Measurements from ENCODE around the gene NISCH. TPM values are rescaled to one million over a fixed set of nuclear protein-coding genes. Genes with fewer than 3 reads are reported as not detected.

Gene NISCH
- polyA plus RNA-seq, 3 donors = 9.7 to 106 (median 13.1) TPM

GRCh38 chr3:52463416-52463815, 8.0 kb downstream of the NISCH start:
- no peak for TF ChIP-seq CTCF (IDR thresholded peaks at IDR 0.05)
- H3K9ac ChIP-seq (ENCODE audit: insufficient read depth, low read length, poor library complexity, severe bottlenecking) = no peak overlapping the region
- WGBS (ENCODE audit: insufficient coverage) = 34% methylated on average over 3 of the region's 5 CpGs
- H3K79me2 ChIP-seq (ENCODE audit: insufficient read depth, low read length) = peaks cover 64% of the 10 kb centered on the region
- peaks cover 0 to 3% (median 2%) of the 10 kb centered on the region in 3 donors for H3K27me3 Mint-ChIP-seq (ENCODE audit: low read depth in 3 of 3)
- H3K4me3 Mint-ChIP-seq = no peak overlapping the region
- intact Hi-C loops (cut with micrococcal nuclease) = no loop called here
- peak overlapping the region; percentile 1 for H3K4me2 ChIP-seq (replicated peaks; ENCODE audit: extremely low read depth, low read length, poor library complexity, severe bottlenecking)
- peaks cover 37 to 86% of the 10 kb centered on the region in 2 donors for H3K36me3 Mint-ChIP-seq
- H3K27me3 ChIP-seq (ENCODE audit: control insufficient read depth in 2 of 2, insufficient read depth in 2 of 2, low read length in 2 of 2) = no peaks in the 10 kb centered on the region
- H3K4me3 ChIP-seq (replicated peaks in 1 of 3; ENCODE audit: low read depth in 2 of 3, low read length in 3 of 3) = no peak overlapping the region
- H3K27ac ChIP-seq (ENCODE audit: low read depth in 1 of 2, low read length in 2 of 2) = peak overlapping the region; percentile 17 to 34
- H3K9me3 Mint-ChIP-seq = no peaks in the 10 kb centered on the region
- no peaks in the 10 kb centered on the region for H3K9me3 ChIP-seq (replicated peaks in 1 of 2; ENCODE audit: control insufficient read depth in 1 of 2, insufficient read depth in 1 of 2, low read length in 2 of 2)
- peaks cover 19 to 23% of the 10 kb centered on the region in 2 donors for H3K4me1 ChIP-seq (ENCODE audit: control insufficient read depth in 1 of 2, insufficient read depth in 2 of 2, low read length in 2 of 2)
- peak overlapping the region; percentile 55 to 90 (median 74) for H3K27ac Mint-ChIP-seq
- peak; percentile 32 to 61 (median 58) for DNase-seq
- no peak overlapping the region for H2AFZ ChIP-seq (ENCODE audit: insufficient read depth, low read depth, low read length, poor library complexity, severe bottlenecking)
- H3K4me1 Mint-ChIP-seq = peaks cover 26% of the 10 kb centered on the region
- H4K20me1 ChIP-seq (ENCODE audit: insufficient read depth, low read length) = peaks cover 22% of the 10 kb centered on the region
- H3K36me3 ChIP-seq (replicated peaks in 1 of 2; ENCODE audit: control insufficient read depth in 1 of 2, insufficient read depth in 2 of 2, low read length in 2 of 2) = peaks cover 31 to 73% of the 10 kb centered on the region in 2 donors

- Histone ChIP-seq H3K4me2 (replicated peaks; ENCODE audit: extremely low read depth, low read length, poor library complexity, severe bottlenecking) (no peak overlapping the region), H2AFZ (ENCODE audit: insufficient read depth, low read depth, low read length, poor library complexity, severe bottlenecking) (no peak overlapping the region), H3K27me3 (ENCODE audit: control insufficient read depth in 2 of 2, insufficient read depth in 2 of 2, low read length in 2 of 2) (no peaks in the 10 kb centered on the region), H3K9me3 (replicated peaks in 1 of 2; ENCODE audit: control insufficient read depth in 1 of 2, insufficient read depth in 1 of 2, low read length in 2 of 2) (no peaks in the 10 kb centered on the region), H3K79me2 (ENCODE audit: insufficient read depth, low read length) (peaks cover 47% of the 10 kb centered on the region), H3K4me1 (ENCODE audit: control insufficient read depth in 1 of 2, insufficient read depth in 2 of 2, low read length in 2 of 2) (peaks cover 29 to 33% of the 10 kb centered on the region in 2 donors), H3K4me3 (replicated peaks in 1 of 3; ENCODE audit: low read depth in 2 of 3, low read length in 3 of 3) (no peak overlapping the region), H4K20me1 (ENCODE audit: insufficient read depth, low read length) (peaks cover 18% of the 10 kb centered on the region), H3K9ac (ENCODE audit: insufficient read depth, low read length, poor library complexity, severe bottlenecking) (no peak overlapping the region), H3K27ac (ENCODE audit: low read depth in 1 of 2, low read length in 2 of 2) (no peak overlapping the region), H3K36me3 (replicated peaks in 1 of 2; ENCODE audit: control insufficient read depth in 1 of 2, insufficient read depth in 2 of 2, low read length in 2 of 2) (peaks cover 18 to 71% of the 10 kb centered on the region in 2 donors)
- WGBS (ENCODE audit: insufficient coverage) = 79% methylated on average over 4 of the region's 9 CpGs
- Mint-ChIP-seq H3K9me3 (no peaks in the 10 kb centered on the region), H3K27me3 (ENCODE audit: low read depth in 3 of 3) (peaks cover 0 to 2% (median 0%) of the 10 kb centered on the region in 3 donors), H3K4me1 (peaks cover 32% of the 10 kb centered on the region), H3K27ac (peak overlapping the region in 4 of 7 donors; percentile 10 to 78 (median 60)), H3K4me3 (no peak overlapping the region), H3K36me3 (peaks cover 30 to 83% of the 10 kb centered on the region in 2 donors)
- DNase-seq = no peak
- no peak for TF ChIP-seq CTCF (IDR thresholded peaks at IDR 0.05)
- intact Hi-C loops (cut with micrococcal nuclease) = no loop called here
These were observed 12.9 kb downstream of the NISCH start for GRCh38 chr3:52468336-52468735.

All from CD14-positive monocyte (primary cell).